K562 (cell line): ENCODE results near the gene WDR70. TPM values are rescaled to one million over a fixed set of nuclear protein-coding genes. Genes with fewer than 3 reads are reported as not detected.

Experiments
- ATAC-seq: fragments of 200-7000 bp; cut with Tn5 transposase; 3 replicates; pipeline ENCODE4 v1.9.1; 2020; ENCODE audit warnings: moderate library complexity
- BruUV-seq: library from RNA; stranded (reverse); fragments of 400-500 nt; replicated peaks from 2 replicates; lab custom pipeline; 2021; lab: Mats Ljungman, UMichigan
- CTCF ChIA-PET: fragments of 300-600 bp; formaldehyde crosslinking; extraction: SDS; loops from one replicate; lab custom pipeline; 2021; ENCODE audit warnings: low intra/inter-chr PET ratio; lab: Yijun Ruan, JAX
- POLR2A ChIA-PET: fragments of 300-600, 350-650 bp; sonication (Branson Sonifier 250); formaldehyde crosslinking; extraction: SDS; loops from one replicate; lab custom pipeline; 2021; ENCODE audit warnings: antibody characterized with exemption, inconsistent platforms; lab: Yijun Ruan, JAX
- DNase-seq, 4 experiments: peaks; one replicate each; pipeline versions ENCODE4 v3.0.0 to v3.0.0-alpha.2; 2011 to 2018; ENCODE audit warnings: low spot score in 3 of 4, mixed read lengths in 3 of 4; ENCODE audit errors: extremely low read depth in 1 of 4
- FAIRE-seq: peaks from 2 replicates; lab custom pipeline; 2011; peaks lifted over from hg19 to GRCh38; lab: Jason Lieb, UNC
- H2AFZ ChIP-seq: 2 replicates; pipeline ENCODE4 v1.6.0; 2011; ENCODE audit warnings: low read depth, low read length, control low read depth, inconsistent platforms
- H3K27ac ChIP-seq: fragments of 200-600 bp; 3 replicates; pipeline ENCODE4 v1.8.0; 2011; ENCODE audit warnings: low read depth, mild to moderate bottlenecking, control low read depth, inconsistent platforms, low read length, moderate library complexity, mixed read lengths; ENCODE audit errors: extremely low read depth
- H3K27me3 ChIP-seq, 2 experiments: fragments of 300-600 bp in 1 of 2; 2 replicates in 1 of 2; 3 replicates in 1 of 2; pipeline versions ENCODE4 v1.6.0 to v1.8.0; 2011; ENCODE audit warnings: inconsistent platforms in 2 of 2, low read length in 2 of 2, mild to moderate bottlenecking in 1 of 2, mixed read lengths in 1 of 2, moderate library complexity in 1 of 2; ENCODE audit not compliant: control insufficient read depth in 2 of 2, insufficient read depth in 2 of 2
- H3K36me3 ChIP-seq: fragments of 300-600 bp; 3 replicates; pipeline ENCODE4 v1.8.0; 2011; ENCODE audit warnings: mild to moderate bottlenecking, low read length, inconsistent platforms; ENCODE audit not compliant: control insufficient read depth, insufficient read depth
- H3K4me1 ChIP-seq, 2 experiments: fragments of 200-600 bp in 1 of 2; replicated peaks in 1 of 2; 2 replicates in 1 of 2; 3 replicates in 1 of 2; pipeline versions ENCODE4 v1.5.1 to v1.8.0; 2011; ENCODE audit warnings: inconsistent platforms in 2 of 2, low read length in 2 of 2, mild to moderate bottlenecking in 1 of 2, mixed read lengths in 1 of 2, moderate library complexity in 1 of 2; ENCODE audit not compliant: control insufficient read depth in 2 of 2, insufficient read depth in 2 of 2
- H3K4me2 ChIP-seq: 2 replicates; pipeline ENCODE4 v1.6.1; 2011; ENCODE audit warnings: low read length, control low read depth, inconsistent platforms, mixed read lengths; ENCODE audit not compliant: insufficient read depth
- H3K4me3 ChIP-seq: fragments of 200-600 bp; sonication (generic), shearing (Covaris generic); 2 replicates; pipeline ENCODE4 v1.5.1; 2016; ENCODE audit warnings: control low read depth, inconsistent platforms
- H3K79me2 ChIP-seq: fragments of 200-600 bp; 3 replicates; pipeline ENCODE4 v1.8.0; 2011; ENCODE audit warnings: low read length, inconsistent platforms; ENCODE audit not compliant: control insufficient read depth, insufficient read depth
- H3K9ac ChIP-seq, 2 experiments: 2 replicates each; pipeline versions ENCODE4 v1.6.0 to v1.6.1; 2011; ENCODE audit warnings: low read depth in 2 of 2, low read length in 2 of 2, control low read depth in 1 of 2, inconsistent platforms in 1 of 2, mild to moderate bottlenecking in 1 of 2, mixed read lengths in 1 of 2; ENCODE audit not compliant: insufficient read depth in 1 of 2
- H3K9me1 ChIP-seq: one replicate; pipeline ENCODE4 v1.6.0; 2011; ENCODE audit warnings: inconsistent platforms, mild to moderate bottlenecking, low read length, moderate library complexity; ENCODE audit not compliant: control insufficient read depth, insufficient read depth
- H3K9me3 ChIP-seq: replicated peaks from 2 replicates; pipeline ENCODE4 v1.5.1; 2011; ENCODE audit warnings: low read depth, low read length, inconsistent platforms; ENCODE audit not compliant: control insufficient read depth, insufficient read depth
- H4K20me1 ChIP-seq: replicated peaks from 2 replicates; pipeline ENCODE4 v1.6.1; 2011; ENCODE audit warnings: low read length, inconsistent platforms, mixed read lengths; ENCODE audit not compliant: control insufficient read depth, insufficient read depth
- AFF4 ChIP-seq: sonication (generic); formaldehyde crosslinking; IDR thresholded peaks from 2 replicates; pipeline ENCODE4 v1.8.0; 2023; ENCODE audit warnings: mild to moderate bottlenecking, missing genetic modification reagents
- CREBBP ChIP-seq: IDR thresholded peaks from one replicate; pipeline ENCODE4 v1.6.1; 2012; ENCODE audit warnings: low read depth, mild to moderate bottlenecking, control low read depth, inconsistent platforms, low read length
- GTF2E2 ChIP-seq: fragments of 200-800 bp; sonication (Bioruptor generic); IDR thresholded peaks from 2 replicates; pipeline ENCODE4 v1.6.1; 2016; ENCODE audit warnings: missing genetic modification characterization, missing compliant biosample characterization
- KAT7 ChIP-seq: sonication (generic); formaldehyde crosslinking; IDR thresholded peaks from 2 replicates; pipeline ENCODE4 v1.8.0; 2022; ENCODE audit warnings: missing genetic modification reagents, mild to moderate bottlenecking, borderline replicate concordance
- L3MBTL2 ChIP-seq: fragments of 450-650 bp; IDR thresholded peaks from 2 replicates; pipeline ENCODE4 v1.6.1; 2016; ENCODE audit warnings: mild to moderate bottlenecking, moderate library complexity
- MAFG ChIP-seq: fragments of 450-650 bp; conservative IDR thresholded peaks from 2 replicates; pipeline ENCODE4 v1.6.1; 2016; ENCODE audit warnings: missing genetic modification characterization, missing compliant biosample characterization
- RBM39 ChIP-seq: fragments of 200-400 bp; formaldehyde crosslinking; optimal IDR thresholded peaks from 2 replicates; pipeline ENCODE3; 2018; ENCODE audit warnings: low read depth, low read length
- ZNF695 ChIP-seq: fragments of 450-650 bp; formaldehyde crosslinking; IDR thresholded peaks from 2 replicates; pipeline ENCODE4 v1.4.0; 2020; ENCODE audit warnings: mild to moderate bottlenecking, moderate library complexity
- ZNF77 ChIP-seq: fragments of 250-450 bp; sonication (Bioruptor Pico); IDR thresholded peaks from 2 replicates; pipeline ENCODE4 v1.5.0; 2020
- WGBS: fragments of 100-300 bp; shearing (Covaris generic); methylation state at CpG from one replicate; pipeline ENCODE4 v1.1.6; 2016; ENCODE audit warnings: low coverage, mixed read lengths; ENCODE audit not compliant: insufficient coverage; ENCODE audit errors: missing lambda C conversion rate; 5-methylcytosine and 5-hydroxymethylcytosine counted together
- in situ Hi-C: fragments of 300-500 bp; cut with MboI; formaldehyde crosslinking; loops from 4 replicates; pipeline ENCODE4 v1.15.0; 2018; ENCODE audit warnings: inconsistent platforms, mixed read lengths
- intact Hi-C: fragments of 100-400 bp; cut with micrococcal nuclease; formaldehyde crosslinking; loops from 2 replicates; pipeline ENCODE4 v1.14.2; 2022
- polyA plus RNA-seq, 8 experiments: library from polyadenylated mRNA; depleted of rRNA in 4 of 8; stranded (reverse) in 5 of 8; unstranded in 3 of 8; fragments of >200 nt; fragmentation: Nextera tagmentation in 2 of 8; fragmentation: Illumina TruSeq in 1 of 8; extraction: Ambion mirVana in 2 of 8; extraction: Trizol in 1 of 8; gene quantifications; 2 replicates each; pipeline versions ENCODE4 v1.2.1 to v1.2.3, GENCODE V29; 2011 to 2014; ENCODE audit warnings: inconsistent platforms in 1 of 8, missing spikeins in 1 of 8
- total RNA-seq, 7 experiments: library from RNA; depleted of rRNA in 6 of 7; stranded (reverse); fragments of >200 nt in 6 of 7; fragmentation: Illumina TruSeq in 2 of 7; extraction: Trizol in 2 of 7; gene quantifications; 2 replicates each; pipeline versions ENCODE4 v1.2.1 to v1.2.3, GENCODE V29; 2011 to 2021; ENCODE audit warnings: low replicate concordance in 1 of 7
- TF ChIP-seq, protein P1 (sequence below): fragments of 450-650 bp; formaldehyde crosslinking; IDR thresholded peaks from 2 replicates; pipeline ENCODE4 v1.4.0; 2020; ENCODE audit warnings: mild to moderate bottlenecking, moderate library complexity
- TF ChIP-seq, protein P2 (sequence below), 2 experiments: IDR thresholded peaks; 2 replicates each; pipeline ENCODE4 v1.6.1; 2011; ENCODE audit warnings: borderline replicate concordance in 1 of 2, control low read depth in 1 of 2, low read depth in 1 of 2, low read length in 1 of 2, mild to moderate bottlenecking in 1 of 2, mixed read lengths in 1 of 2, moderate library complexity in 1 of 2; ENCODE audit not compliant: insufficient read depth in 1 of 2, insufficient read length in 1 of 2, poor library complexity in 1 of 2, severe bottlenecking in 1 of 2; ENCODE audit errors: extremely low read depth in 1 of 2

The WDR70 gene
- total and polyA plus RNA-seq, 9 of the 15 experiments (the other 6 are each of a cell fraction or from before 2014, with no cell fraction given): 16.8 to 46.6 (median 38.8) TPM

GRCh38 chr5:37786416-37786815 is 407.3 kb downstream of the WDR70 start:
- BruUV-seq: no TSS peak
- H2AFZ ChIP-seq: no peak overlapping the region
- no peaks in the 10 kb centered on the region for H4K20me1 ChIP-seq
- no peak for TF ChIP-seq GTF2E2 (tag)
- TF ChIP-seq L3MBTL2: no peak
- TF ChIP-seq ZNF77 (CRISPR knock-in tag): no peak
- TF ChIP-seq MAFG (tag): no peak
- TF ChIP-seq, protein P1, sequence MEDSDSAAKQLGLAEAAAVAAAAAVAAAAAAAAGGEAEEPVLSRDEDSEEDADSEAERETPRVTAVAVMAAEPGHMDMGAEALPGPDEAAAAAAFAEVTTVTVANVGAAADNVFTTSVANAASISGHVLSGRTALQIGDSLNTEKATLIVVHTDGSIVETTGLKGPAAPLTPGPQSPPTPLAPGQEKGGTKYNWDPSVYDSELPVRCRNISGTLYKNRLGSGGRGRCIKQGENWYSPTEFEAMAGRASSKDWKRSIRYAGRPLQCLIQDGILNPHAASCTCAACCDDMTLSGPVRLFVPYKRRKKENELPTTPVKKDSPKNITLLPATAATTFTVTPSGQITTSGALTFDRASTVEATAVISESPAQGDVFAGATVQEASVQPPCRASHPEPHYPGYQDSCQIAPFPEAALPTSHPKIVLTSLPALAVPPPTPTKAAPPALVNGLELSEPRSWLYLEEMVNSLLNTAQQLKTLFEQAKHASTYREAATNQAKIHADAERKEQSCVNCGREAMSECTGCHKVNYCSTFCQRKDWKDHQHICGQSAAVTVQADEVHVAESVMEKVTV (CRISPR knock-in tag): no peak
- no peak for TF ChIP-seq KAT7 (CRISPR knock-in tag)
- no peak for TF ChIP-seq AFF4 (CRISPR knock-in tag)
- TF ChIP-seq RBM39: no peak
- TF ChIP-seq, protein P2, sequence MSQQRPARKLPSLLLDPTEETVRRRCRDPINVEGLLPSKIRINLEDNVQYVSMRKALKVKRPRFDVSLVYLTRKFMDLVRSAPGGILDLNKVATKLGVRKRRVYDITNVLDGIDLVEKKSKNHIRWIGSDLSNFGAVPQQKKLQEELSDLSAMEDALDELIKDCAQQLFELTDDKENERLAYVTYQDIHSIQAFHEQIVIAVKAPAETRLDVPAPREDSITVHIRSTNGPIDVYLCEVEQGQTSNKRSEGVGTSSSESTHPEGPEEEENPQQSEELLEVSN (IDR thresholded peaks at IDR 0.05; ENCODE audit: borderline replicate concordance in 1 of 2, extremely low read depth in 1 of 2, insufficient read depth in 1 of 2, insufficient read length in 1 of 2, low read depth in 1 of 2, low read length in 1 of 2, poor library complexity in 1 of 2, severe bottlenecking in 1 of 2): no peak
- TF ChIP-seq CREBBP: no peak
- no peak for TF ChIP-seq ZNF695 (CRISPR knock-in tag)
- 0% methylated on average over 2 of the region's 2 CpGs for WGBS
- POLR2A ChIA-PET: no interaction called here
- FAIRE-seq: no peak
- H3K4me3 ChIP-seq: no peak overlapping the region
- no peaks in the 10 kb centered on the region for H3K9me3 ChIP-seq
- no peaks in the 10 kb centered on the region for H3K4me1 ChIP-seq
- H3K9me1 ChIP-seq: no peaks in the 10 kb centered on the region
- H3K9ac ChIP-seq: no peak overlapping the region
- no peaks in the 10 kb centered on the region for H3K36me3 ChIP-seq
- CTCF ChIA-PET: no interaction called here
- intact Hi-C loops: no loop called here
- no peak for ATAC-seq
- no peaks in the 10 kb centered on the region; a peak in 1 of 5 replicates for H3K27me3 ChIP-seq
- no peaks in the 10 kb centered on the region for H3K79me2 ChIP-seq
- no peak overlapping the region for H3K27ac ChIP-seq
- in situ Hi-C loops: no loop called here
- DNase-seq: no peak
- H3K4me2 ChIP-seq: no peak overlapping the region
